Transverse colon (tissue), 4 donors: ENCODE measurements around the gene C11orf52.

Source experiments
- EP300 ChIP-seq: sonication (generic); formaldehyde crosslinking; IDR thresholded peaks from one replicate; pipeline ENCODE4 v1.6.1; 2017; ENCODE audit warnings: antibody characterized with exemption, low read depth
- POLR2A ChIP-seq: fragments of 450-650 bp; IDR thresholded peaks from one replicate; pipeline ENCODE4 v1.6.1; 2016; ENCODE audit warnings: antibody characterized with exemption, mild to moderate bottlenecking, moderate library complexity
- POLR2AphosphoS5 ChIP-seq, 3 donors: sonication (generic); formaldehyde crosslinking; IDR thresholded peaks; one replicate each; pipeline ENCODE4 v1.6.1; 2016; ENCODE audit warnings: antibody characterized with exemption in 3 of 3
- TF ChIP-seq, protein P1 (sequence below), 5 experiments: fragments of 200-600 bp in 3 of 5; fragments of 450-650 bp in 2 of 5; sonication (generic) in 3 of 5; IDR thresholded peaks; 1 replicate in 2 of 5; 2 replicates in 3 of 5; pipeline ENCODE4 v1.5.1; 2016 to 2017; ENCODE audit warnings: antibody characterized with exemption in 5 of 5, inconsistent platforms in 3 of 5, mild to moderate bottlenecking in 2 of 5, moderate library complexity in 1 of 5

DNA sequence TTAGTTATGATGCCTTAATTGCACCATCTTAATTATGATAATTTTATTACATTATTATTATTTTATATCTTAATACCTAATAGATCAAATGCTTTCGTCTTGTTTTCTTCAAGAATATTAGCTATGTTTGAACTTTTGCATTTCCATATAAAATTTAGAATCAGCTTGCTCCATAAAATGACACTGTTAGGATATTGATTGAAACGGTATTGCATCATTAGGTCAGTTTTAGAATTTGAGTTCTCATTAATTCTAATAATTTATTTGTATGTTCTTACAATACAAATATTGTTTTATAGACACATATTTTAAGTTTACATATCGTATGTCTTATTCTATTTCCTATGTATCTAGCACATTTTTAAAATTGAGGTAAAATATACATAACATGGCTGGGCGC lies 32.7 kb upstream of the C11orf52 start:
- TF ChIP-seq, protein P1, sequence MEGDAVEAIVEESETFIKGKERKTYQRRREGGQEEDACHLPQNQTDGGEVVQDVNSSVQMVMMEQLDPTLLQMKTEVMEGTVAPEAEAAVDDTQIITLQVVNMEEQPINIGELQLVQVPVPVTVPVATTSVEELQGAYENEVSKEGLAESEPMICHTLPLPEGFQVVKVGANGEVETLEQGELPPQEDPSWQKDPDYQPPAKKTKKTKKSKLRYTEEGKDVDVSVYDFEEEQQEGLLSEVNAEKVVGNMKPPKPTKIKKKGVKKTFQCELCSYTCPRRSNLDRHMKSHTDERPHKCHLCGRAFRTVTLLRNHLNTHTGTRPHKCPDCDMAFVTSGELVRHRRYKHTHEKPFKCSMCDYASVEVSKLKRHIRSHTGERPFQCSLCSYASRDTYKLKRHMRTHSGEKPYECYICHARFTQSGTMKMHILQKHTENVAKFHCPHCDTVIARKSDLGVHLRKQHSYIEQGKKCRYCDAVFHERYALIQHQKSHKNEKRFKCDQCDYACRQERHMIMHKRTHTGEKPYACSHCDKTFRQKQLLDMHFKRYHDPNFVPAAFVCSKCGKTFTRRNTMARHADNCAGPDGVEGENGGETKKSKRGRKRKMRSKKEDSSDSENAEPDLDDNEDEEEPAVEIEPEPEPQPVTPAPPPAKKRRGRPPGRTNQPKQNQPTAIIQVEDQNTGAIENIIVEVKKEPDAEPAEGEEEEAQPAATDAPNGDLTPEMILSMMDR (IDR thresholded peaks at IDR 0.05): no peak
- TF ChIP-seq EP300 (no peak), POLR2A (no peak), POLR2AphosphoS5 (IDR thresholded peaks at IDR 0.05) (no peak)
